HG03097 (cell line): Measurements from ENCODE around the gene KRTAP9-8.
"Not testable (repeated sequence)": the region's sequence is repeated elsewhere in the genome, so short reads cannot be mapped to it uniquely, and the experiment has no call there.

Source experiments
- ATAC-seq: cut with Tn5 transposase; IDR thresholded peaks from one replicate; pipeline ENCODE4 v1.9.1; 2021; ENCODE audit not compliant: unreplicated experiment, low FRiP score

The KRTAP9-8 gene, protein sequence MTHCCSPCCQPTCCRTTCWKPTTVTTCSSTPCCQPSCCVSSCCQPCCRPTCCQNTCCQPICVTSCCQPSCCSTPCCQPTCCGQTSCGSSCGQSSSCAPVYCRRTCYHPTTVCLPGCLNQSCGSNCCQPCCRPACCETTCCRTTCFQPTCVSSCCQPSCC

DNA sequence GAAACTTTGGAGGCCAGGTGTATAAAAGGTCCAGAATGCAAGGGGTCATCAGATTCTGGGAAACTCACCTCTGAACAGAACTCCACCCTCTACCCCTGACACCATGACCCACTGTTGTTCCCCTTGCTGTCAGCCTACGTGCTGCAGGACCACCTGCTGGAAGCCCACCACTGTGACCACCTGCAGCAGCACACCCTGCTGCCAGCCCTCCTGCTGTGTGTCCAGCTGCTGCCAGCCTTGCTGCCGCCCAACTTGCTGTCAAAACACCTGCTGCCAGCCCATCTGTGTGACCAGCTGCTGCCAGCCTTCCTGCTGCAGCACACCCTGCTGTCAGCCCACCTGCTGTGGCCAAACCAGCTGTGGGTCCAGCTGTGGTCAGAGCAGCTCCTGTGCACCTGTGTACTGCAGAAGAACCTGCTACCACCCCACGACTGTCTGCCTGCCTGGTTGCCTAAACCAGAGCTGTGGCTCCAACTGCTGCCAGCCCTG, at the start of gene KRTAP9-8:
TSS of gene KRTAP9-8 (plus strand) at position 51 of the 489 bp plus-strand sequence. CDS start at position 104, 53 bp downstream.
- ATAC-seq: not testable (repeated sequence)

DNA sequence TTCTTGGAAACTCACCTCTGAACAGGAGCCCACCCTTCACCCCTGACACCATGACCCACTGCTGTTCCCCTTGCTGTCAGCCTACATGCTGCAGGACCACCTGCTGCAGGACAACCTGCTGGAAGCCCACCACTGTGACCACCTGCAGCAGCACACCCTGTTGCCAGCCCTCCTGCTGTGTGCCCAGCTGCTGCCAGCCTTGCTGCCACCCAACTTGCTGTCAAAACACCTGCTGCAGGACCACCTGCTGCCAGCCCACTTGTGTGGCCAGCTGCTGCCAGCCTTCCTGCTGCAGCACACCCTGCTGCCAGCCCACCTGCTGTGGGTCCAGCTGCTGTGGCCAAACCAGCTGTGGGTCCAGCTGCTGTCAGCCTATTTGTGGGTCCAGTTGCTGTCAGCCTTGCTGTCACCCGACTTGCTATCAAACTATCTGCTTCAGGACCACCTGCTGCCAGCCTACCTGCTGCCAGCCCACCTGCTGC, 47.9 kb upstream of the KRTAP9-8 start, which contains the start of gene KRTAP9-1:
TSS of gene KRTAP9-1 (plus strand) at position 51 of the 482 bp plus-strand sequence. CDS start at position 51, 0 bp downstream.
- ATAC-seq: not testable (repeated sequence)

DNA sequence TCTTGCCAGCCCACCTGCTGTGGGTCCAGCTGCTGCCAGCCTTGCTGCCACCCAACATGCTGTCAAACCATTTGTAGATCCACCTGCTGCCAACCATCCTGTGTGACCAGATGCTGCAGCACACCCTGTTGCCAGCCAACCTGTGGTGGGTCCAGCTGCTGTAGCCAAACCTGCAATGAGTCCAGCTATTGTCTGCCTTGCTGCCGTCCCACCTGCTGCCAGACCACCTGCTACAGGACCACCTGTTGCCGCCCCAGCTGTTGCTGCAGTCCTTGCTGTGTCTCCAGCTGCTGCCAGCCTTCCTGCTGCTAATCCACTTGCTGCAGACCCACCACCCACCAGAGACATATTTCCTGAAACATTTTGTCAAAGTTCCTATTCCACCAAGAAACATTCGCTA, 47.5 kb upstream of the KRTAP9-8 start:
- ATAC-seq: no peak

DNA sequence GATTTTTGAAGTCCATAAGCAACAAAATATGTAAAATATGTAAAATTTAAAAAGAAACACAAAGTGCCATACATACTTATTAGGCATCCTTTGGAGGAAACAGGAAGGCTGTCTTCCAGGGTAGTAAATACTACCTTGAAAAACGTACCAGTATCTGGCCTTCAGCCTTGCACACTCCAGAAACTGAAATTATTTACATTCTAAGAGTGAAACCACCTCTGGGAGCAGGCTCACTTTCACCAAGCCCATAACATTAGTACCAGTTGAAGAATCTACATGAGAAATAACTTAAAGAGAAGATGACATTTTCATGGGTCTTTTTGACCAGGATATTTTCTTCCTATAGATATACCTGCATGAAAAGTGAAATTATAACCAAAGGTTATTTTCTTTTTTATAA, 41.7 kb upstream of the KRTAP9-8 start:
- ATAC-seq: no peak

DNA sequence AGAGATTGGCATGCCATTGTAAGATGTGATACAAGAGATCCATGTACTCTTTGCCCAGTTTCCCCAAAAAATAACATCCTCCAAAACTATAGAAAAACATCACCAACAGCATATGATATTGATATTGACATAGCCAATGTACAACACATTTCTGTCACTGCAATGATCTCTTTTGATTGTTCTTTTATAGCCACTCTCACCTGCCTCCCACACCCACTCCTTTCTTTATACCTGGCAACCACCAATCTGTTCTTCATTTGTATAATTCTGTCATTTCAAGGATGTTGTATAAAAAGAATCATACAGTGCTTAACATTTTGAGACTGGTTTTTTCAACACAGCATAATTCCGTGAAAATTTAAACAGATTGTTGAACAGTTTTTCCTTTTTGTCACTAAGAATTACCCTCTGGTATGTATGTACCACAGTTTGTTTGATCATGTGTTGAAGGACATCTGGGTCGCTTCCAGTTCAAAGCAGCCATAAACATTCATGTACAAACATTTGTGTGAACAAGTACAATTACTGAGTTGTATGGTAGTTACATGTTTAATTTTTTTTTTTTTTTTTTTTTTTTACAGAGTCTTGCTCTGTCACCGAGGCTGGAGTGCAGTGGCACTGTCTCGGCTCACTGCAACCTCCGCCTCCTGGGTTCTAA, 38.2 kb upstream of the KRTAP9-8 start:
- no peak for ATAC-seq

DNA sequence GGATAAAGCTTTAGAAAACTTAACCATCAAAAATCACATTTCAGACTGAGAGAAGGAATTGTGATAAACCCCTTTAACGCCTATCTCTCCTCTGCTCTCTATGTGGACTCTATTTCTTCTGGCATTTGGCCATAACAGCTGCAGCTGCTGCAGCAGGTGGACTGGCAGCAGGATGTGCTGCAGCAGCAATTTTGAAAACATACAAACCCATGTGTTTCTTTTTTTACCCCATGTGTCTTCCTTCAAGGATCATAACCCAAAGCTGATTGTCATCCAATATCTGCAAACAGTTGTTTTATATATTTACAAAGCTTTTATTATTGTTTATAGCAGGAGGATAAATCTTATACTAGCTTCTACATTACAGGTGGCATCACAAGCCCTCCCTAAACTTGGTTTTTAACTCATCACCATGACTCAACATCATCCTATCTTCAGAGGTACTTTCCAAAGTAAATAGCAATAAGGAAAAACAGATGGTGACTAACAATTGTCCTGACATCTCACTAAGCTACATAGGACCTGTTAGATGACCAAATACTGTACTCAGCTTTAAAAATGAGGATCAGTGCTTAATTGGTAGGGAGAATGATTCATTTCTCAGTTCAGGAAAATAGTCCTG, 25.8 kb upstream of the KRTAP9-8 start:
- no peak for ATAC-seq

DNA sequence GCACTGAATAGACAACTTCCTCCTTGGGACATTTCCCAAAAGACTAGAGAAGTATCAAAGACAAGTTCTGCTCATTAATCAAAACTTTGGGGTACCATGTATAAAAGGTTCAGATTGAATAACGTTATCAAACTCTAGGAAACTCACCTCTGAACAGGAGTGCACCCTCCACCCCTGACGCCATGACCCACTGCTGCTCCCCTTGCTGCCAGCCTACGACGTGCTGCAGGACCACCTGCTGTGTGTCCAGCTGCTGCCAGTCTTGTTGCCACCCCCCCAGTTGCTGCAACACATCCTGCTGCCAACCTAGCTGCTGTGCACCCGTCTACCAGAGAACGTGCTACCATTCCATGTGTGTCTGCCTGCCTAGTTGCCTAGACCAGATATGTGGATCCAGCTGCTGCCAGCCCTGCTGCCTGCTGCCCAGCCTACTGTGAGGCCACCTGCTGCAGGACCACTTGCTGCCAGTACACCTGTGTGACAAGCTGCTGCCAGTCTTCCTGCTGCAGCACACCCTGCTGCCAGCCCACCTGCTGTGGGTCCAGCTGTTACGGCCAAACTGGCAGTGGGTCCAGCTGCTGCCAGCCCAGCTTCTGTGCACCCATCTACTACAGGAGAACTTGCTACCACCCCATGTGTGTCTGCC, 25.2 kb upstream of the KRTAP9-8 start:
- no peak for ATAC-seq

DNA sequence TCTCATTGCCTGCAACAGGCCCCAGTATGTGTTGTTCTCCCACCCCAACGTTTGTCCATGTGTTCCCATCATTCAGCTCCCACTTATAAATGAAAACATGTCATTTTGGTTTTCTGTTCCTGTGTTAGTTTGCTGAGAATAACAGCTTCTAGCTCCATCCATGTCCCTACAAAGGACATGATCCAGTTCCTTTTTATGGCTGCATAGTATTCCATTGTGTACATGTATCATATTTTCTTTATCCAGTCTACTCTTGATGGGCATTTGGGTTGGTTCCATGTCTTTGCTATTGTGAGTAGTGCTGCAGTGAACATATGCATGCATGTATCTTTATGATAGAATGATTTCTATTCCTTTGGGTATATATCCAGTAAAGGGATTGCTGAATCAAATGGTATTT, 22.1 kb upstream of the KRTAP9-8 start:
- ATAC-seq: no peak

DNA sequence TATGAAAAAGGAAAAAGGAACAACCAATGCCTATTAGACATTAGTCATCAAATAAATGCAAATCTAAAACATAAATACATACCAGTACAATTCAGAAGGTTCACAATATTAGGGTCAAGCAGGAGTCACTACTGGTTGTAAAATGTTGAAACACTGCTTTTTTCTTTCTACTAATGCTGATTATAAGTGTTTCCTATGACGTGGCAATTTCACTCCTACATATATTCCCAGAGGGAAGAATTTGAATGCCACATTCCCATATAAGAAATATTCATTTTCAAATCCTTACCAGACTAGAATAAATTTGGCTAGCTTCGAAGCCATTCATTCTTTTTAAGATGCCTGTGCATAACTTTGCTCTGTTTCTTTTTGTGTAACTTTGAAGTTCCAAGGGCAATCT, 14.0 kb upstream of the KRTAP9-8 start:
- no peak for ATAC-seq

DNA sequence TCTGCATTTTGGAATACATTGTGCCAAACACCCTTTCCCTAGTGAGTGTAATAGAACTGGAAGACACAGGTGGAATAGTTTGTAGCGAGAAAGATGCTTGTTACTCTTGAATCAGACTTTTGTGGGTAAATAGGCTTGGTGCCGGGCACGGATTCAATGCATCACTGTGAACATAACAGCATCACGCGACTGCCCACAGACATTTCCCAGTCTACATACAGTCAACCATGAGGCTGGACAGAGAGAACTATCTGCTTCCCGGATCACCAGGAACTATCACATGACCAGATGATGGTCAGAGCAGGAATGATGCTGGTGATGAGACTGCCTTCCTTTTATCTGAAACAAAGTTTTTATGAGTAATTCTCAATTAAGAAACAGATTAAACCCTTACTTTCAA, 11.7 kb upstream of the KRTAP9-8 start:
- no peak for ATAC-seq

DNA sequence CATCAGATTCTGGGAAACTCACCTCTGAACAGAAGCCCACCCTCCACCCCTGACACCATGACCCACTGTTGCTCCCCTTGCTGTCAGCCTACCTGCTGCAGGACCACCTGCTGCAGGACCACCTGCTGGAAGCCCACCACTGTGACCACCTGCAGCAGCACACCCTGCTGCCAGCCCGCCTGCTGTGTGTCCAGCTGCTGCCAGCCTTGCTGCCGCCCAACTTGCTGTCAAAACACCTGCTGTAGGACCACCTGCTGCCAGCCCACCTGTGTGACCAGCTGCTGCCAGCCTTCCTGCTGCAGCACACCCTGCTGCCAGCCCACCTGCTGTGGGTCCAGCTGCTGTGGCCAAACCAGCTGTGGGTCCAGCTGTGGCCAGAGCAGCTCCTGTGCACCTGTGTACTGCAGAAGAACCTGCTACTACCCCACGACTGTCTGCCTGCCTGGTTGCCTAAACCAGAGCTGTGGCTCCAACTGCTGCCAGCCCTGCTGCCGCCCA, 11.2 kb upstream of the KRTAP9-8 start, which contains the start of gene KRTAP9-2:
TSS of gene KRTAP9-2 (plus strand) at position 51 of the 498 bp plus-strand sequence. CDS start at position 58, 7 bp downstream.
- not testable (repeated sequence) for ATAC-seq

DNA sequence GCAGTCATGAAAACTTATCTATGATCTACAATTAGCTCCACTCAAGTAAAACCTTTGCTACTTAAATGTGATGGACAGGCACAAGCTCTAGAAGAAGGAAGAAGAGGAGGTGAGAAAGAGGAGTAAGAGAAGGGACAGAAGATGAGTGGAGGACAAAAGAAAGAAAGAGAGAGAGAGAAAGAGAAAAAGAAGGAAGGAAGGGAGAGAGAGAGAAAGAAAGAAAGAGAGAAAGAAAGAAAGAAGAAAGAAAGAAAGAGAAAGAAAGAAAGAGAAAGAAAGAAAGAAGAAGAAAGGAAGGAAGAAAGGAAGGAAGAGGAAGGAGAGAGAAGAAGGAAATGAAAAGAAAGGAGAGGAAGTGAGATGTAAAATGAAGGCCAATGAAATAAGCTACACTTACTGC, 7.7 kb upstream of the KRTAP9-8 start:
- ATAC-seq: no peak

DNA sequence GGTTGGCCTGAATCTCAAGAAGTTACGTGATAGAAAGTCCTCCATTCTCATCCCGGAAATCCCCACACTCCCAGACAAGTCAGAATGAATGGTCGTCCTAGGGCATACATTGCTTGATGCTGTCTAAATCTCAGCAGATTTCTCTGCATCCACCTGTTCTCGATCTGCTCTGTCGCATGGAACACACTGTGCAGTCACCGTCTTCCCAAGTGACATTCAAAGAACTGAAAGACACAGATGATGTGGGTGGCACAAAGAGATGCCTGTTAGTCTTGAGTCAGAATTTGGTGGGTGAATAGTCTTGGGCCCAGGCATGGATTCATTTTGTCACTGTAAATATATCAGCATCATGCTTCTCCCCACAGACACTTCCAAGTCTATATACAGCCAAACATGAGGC, 6.1 kb upstream of the KRTAP9-8 start:
- no peak for ATAC-seq

DNA sequence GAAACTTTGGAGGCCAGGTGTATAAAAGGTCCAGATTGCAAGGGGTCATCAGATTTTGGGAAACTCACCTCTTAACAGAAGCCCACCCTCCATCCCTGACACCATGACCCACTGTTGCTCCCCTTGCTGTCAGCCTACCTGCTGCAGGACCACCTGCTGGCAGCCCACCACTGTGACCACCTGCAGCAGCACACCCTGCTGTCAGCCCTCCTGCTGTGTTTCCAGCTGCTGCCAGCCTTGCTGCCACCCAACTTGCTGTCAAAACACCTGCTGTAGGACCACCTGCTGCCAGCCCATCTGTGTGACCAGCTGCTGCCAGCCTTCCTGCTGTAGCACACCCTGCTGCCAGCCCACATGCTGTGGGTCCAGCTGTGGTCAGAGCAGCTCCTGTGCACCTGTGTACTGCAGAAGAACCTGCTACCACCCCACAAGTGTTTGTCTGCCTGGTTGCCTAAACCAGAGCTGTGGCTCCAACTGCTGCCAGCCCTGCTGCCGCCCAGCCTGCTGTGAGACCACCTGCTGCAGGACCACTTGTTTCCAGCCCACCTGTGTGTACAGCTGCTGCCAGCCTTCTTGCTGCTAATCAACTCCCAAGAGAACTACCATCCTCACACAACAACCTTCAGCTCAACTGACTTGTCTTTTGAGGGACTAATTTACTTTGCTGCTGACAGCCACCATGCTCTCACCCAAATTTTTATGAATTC, 5.2 kb upstream of the KRTAP9-8 start, which contains the start of gene KRTAP9-3:
TSS of gene KRTAP9-3 (plus strand) at position 51 of the 707 bp plus-strand sequence. CDS start at position 104, 53 bp downstream.
- ATAC-seq: not testable (repeated sequence)

DNA sequence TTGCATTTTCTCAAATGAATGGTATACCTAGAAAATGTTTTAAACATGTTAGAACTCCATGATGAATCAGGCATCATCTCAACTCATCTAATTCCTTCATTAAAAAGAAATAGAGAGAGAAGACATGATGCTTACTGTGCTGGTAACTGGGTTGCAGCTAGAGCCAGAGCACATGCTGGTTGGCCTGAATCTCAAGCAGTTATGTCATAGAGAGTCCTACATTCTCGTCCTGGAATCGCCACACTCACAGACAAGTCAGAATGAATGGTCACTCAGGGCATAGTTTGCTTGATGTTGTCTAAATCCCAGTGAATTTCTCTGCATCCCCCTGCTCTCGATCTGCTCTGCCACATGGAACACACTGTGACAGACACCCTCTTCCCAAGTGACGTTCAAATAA, 683 bp upstream of the KRTAP9-8 start:
- ATAC-seq: not testable (repeated sequence)

DNA sequence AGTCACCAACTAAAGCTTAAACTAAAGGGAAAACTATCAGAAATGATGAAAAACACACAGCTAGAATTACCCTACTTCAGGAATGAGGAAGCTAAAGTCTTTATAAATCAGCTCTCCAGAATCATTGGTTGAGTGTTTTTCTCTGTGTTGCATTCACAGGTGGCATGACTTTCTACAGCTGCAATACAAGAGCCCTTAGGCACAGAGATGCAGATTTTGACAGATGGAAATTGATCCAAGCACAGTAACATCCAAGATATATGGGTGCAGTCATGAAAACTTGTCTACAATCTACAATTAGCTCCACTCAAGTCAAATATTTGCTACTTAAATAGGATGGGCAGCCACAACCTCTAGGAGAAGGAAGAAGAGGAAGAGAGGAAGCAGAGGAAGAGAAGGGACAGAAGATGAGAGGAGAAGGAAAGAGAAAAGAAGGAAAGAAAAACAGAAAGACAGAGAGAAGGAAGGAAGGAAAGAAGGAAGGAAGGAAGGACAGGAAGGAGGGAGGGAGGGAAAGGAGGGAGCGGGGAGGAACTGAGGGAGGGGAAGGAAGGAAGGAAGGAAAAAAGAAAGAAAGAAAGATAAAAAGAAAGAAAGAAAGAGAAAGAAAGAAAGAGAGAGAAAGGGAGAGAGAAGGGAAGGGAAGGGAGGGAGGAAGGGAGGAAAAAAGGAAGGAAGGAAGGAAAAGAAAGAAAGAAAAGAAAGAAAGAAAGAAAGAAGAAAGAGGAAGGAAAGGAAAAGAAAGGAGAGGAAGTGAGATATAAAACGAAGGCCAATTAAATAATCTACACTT, 9.4 kb downstream of the KRTAP9-8 start:
- ATAC-seq: not testable (repeated sequence)

DNA sequence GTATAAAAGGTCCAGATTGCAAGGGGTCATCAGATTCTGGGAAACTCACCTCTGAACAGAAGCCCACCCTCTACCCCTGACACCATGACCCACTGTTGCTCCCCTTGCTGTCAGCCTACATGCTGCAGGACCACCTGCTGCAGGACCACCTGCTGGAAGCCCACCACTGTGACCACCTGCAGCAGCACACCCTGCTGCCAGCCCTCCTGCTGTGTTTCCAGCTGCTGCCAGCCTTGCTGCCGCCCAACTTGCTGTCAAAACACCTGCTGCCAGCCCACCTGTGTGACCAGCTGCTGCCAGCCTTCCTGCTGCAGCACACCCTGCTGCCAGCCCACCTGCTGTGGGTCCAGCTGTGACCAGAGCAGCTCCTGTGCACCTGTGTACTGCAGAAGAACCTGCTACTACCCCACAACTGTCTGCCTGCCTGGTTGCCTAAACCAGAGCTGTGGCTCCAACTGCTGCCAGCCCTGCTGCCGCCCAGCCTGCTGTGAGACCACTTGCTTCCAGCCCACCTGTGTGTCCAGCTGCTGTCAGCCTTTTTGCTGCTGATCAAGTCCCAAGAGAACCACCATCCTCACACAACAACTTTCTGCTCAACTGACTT, 11.9 kb downstream of the KRTAP9-8 start, which contains the start of gene KRTAP9-4:
TSS of gene KRTAP9-4 (plus strand) at position 51 of the 604 bp plus-strand sequence. CDS start at position 85, 34 bp downstream.
- not testable (repeated sequence) for ATAC-seq

DNA sequence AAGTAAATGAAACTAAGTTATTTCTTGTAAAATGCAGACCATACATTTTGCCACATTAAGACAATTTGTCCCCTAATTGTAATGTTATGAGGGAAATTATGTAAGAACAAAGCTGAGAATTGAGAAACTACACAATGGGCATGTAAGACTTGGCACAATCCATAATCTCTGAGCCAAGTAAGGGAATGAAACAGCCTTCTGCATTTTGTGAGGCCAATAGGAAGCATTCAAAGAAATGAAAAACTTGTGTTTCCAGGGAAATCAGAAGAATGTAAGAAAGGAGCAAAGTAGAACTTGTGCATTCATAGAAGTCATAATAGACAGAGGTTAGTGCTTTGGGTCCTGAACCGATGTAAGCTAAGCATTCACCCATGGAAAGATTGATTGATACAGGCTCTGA, 13.5 kb downstream of the KRTAP9-8 start:
- ATAC-seq: no peak

DNA sequence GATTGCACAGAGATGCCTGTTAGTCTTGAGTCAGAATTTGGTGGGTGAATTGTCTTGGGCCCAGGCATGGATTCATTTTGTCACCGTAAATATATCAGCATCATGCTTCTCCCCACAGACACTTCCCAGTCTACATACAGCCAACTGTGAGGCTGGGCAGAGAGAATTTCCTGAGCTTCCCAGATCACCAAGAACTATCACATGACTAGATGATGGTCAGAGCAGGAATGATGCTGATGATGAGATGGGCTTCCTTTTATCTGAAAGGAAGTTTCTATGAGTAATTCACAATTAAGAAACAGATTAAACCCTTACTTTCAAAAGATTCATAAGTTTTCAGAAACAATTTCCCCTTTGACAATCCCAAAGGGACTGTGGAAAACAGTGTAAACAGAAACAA, 17.1 kb downstream of the KRTAP9-8 start:
- ATAC-seq: no peak
